ENCODE results near the gene MEX3A. TPM values are rescaled to one million over a fixed set of nuclear protein-coding genes. Genes with fewer than 3 reads are reported as not detected.
A peak's percentile ranks its signal among the peaks of the same experiment; 100 is the strongest.

MEX3A gene
- total RNA-seq, 1 experiment from 2014 or later: 68.0 TPM

DNA sequence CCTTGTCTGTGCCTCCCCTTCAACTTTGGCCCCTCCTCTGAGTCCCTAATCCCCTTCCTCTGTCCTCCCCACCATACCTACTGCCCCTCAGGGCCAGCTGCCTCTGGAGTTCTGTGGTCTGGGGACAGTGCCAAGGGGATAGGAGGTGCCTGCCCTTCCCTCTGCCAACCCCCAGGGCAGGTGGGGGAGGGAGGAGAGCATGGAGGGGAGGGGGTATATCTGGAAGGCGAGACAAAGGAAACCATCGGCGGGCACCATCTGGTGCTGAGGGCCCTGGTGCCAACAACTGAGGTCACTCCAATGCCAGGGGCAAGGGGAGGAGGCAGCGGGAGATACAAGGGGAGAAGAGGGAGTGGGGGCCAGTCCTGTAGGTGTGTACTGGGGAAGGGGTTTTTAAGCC is 11.7 kb downstream of the MEX3A start:
- H4K5ac ChIP-seq (ENCODE audit: insufficient read length, low read depth, low read length): no peak overlapping the region
- H3K4ac ChIP-seq (ENCODE audit: low read depth, low read length): no peak overlapping the region
- no peak overlapping the region for H2BK12ac ChIP-seq (ENCODE audit: insufficient read length, low read depth, low read length)
- H2BK15ac ChIP-seq (ENCODE audit: low read depth, low read length): no peak overlapping the region
- no peaks in the 10 kb centered on the region; the same call in 1 of the 2 replicates for H3K79me2 ChIP-seq (ENCODE audit: insufficient read depth, low read length)
- H4K20me1 ChIP-seq (ENCODE audit: control insufficient read depth, insufficient read depth, insufficient read length): no peaks in the 10 kb centered on the region
- DNase-seq: no peak
- H3K27me3 ChIP-seq (ENCODE audit: insufficient read depth, low read length): no peaks in the 10 kb centered on the region
- H2AK5ac ChIP-seq (ENCODE audit: insufficient read length, low read length): no peak overlapping the region
- no peak overlapping the region for H4K91ac ChIP-seq (ENCODE audit: insufficient read length, low read depth, low read length)
- H4K8ac ChIP-seq (replicated peaks; ENCODE audit: insufficient read length, low read depth, low read length): no peak overlapping the region
- no peak overlapping the region for H3K23ac ChIP-seq (ENCODE audit: insufficient read length, low read depth, low read length)
- H3K36me3 Mint-ChIP-seq (ENCODE audit: insufficient read depth in 1 of 3, low read depth in 3 of 3): peaks cover 6 to 44% (median 40%) of the 10 kb centered on the region in 3 experiments; a peak in 6 of 7 replicates
- H3T11ph ChIP-seq (ENCODE audit: low read length): no peak overlapping the region
- H3K4me2 ChIP-seq (ENCODE audit: insufficient read depth, insufficient read length, low read length): no peak overlapping the region
- no CpG with 5 or more reads among the region's 4 CpGs for WGBS (ENCODE audit: extremely low coverage, insufficient read length, low lambda C conversion rate)
- no peak overlapping the region for H3K18ac ChIP-seq (ENCODE audit: insufficient read length, low read depth, low read length)
- no peak overlapping the region for H2BK20ac ChIP-seq (ENCODE audit: low read depth, low read length, poor library complexity, severe bottlenecking)
- no peak overlapping the region for H2BK5ac ChIP-seq (ENCODE audit: insufficient read length, low read length)
- H3K9me3 ChIP-seq (ENCODE audit: control insufficient read depth, low read depth, low read length): no peaks in the 10 kb centered on the region
- H3K27ac Mint-ChIP-seq: peak overlapping the region; percentile 64 to 79 (median 79); a peak in 5 of 7 replicates
- H3K9ac ChIP-seq (ENCODE audit: extremely low read depth, insufficient read length, low read length): no peak overlapping the region
- H3K27ac ChIP-seq (ENCODE audit: insufficient read length, low read depth, low read length): no peak overlapping the region
- H3K14ac ChIP-seq (ENCODE audit: insufficient read depth, low read length): no peak overlapping the region
- H3K27me3 Mint-ChIP-seq (ENCODE audit: low read depth): no peaks in the 10 kb centered on the region
- H3K4me1 Mint-ChIP-seq: peaks cover 52 to 70% of the 10 kb centered on the region in 2 experiments
- H3K56ac ChIP-seq (ENCODE audit: insufficient read length, low read depth, low read length): no peak overlapping the region
- no peak overlapping the region for H2AFZ ChIP-seq (ENCODE audit: low read length)
- TF ChIP-seq, protein P1, sequence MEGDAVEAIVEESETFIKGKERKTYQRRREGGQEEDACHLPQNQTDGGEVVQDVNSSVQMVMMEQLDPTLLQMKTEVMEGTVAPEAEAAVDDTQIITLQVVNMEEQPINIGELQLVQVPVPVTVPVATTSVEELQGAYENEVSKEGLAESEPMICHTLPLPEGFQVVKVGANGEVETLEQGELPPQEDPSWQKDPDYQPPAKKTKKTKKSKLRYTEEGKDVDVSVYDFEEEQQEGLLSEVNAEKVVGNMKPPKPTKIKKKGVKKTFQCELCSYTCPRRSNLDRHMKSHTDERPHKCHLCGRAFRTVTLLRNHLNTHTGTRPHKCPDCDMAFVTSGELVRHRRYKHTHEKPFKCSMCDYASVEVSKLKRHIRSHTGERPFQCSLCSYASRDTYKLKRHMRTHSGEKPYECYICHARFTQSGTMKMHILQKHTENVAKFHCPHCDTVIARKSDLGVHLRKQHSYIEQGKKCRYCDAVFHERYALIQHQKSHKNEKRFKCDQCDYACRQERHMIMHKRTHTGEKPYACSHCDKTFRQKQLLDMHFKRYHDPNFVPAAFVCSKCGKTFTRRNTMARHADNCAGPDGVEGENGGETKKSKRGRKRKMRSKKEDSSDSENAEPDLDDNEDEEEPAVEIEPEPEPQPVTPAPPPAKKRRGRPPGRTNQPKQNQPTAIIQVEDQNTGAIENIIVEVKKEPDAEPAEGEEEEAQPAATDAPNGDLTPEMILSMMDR (conservative IDR thresholded peaks at IDR 0.05): no peak
- H3K79me1 ChIP-seq (ENCODE audit: insufficient read depth, low read depth, low read length, poor library complexity, severe bottlenecking): no peaks in the 10 kb centered on the region
- no peaks in the 10 kb centered on the region for H3K9me3 Mint-ChIP-seq
- peaks cover 12% of the 10 kb centered on the region; the same call in 1 of the 2 replicates for H3K4me1 ChIP-seq (ENCODE audit: insufficient read depth, low read length)
- H3K23me2 ChIP-seq (ENCODE audit: insufficient read length, low read depth, low read length, poor library complexity, severe bottlenecking): no peaks in the 10 kb centered on the region
- H3K4me3 Mint-ChIP-seq: no peak overlapping the region; a peak in 1 of 5 replicates
- no peak overlapping the region for H2BK120ac ChIP-seq (ENCODE audit: low read depth, low read length, poor library complexity, severe bottlenecking)

All from H9 (cell line).